H1 (cell line): Measurements from ENCODE around the gene YPEL4. TPM values are rescaled to one million over a fixed set of nuclear protein-coding genes. Genes with fewer than 3 reads are reported as not detected.

Experiments
- CHD1 ChIP-seq: IDR thresholded peaks from 2 replicates; pipeline ENCODE4 v1.6.1; 2012; ENCODE audit warnings: low read depth, low read length, improper control_type of control experiment
- KDM1A ChIP-seq: fragments of 200-600, 300-600 bp; sonication (generic); IDR thresholded peaks from 2 replicates; pipeline ENCODE4 v1.7.1; 2016; ENCODE audit warnings: mild to moderate bottlenecking, low read length, borderline replicate concordance
- ZNF274 ChIP-seq: IDR thresholded peaks from 2 replicates; pipeline ENCODE4 v1.7.0; 2012; ENCODE audit warnings: low read length, borderline replicate concordance; ENCODE audit errors: extremely low read depth
- polyA plus RNA-seq, 7 experiments: library from polyadenylated mRNA; depleted of rRNA in 3 of 7; stranded (reverse) in 5 of 7; unstranded in 2 of 7; fragments of >200 nt in 5 of 7; fragments of 200-250 nt in 2 of 7; gene quantifications; 1 replicate in 5 of 7; 2 replicates in 1 of 7; 4 replicates in 1 of 7; pipeline versions ENCODE4 v1.2.1 to v1.2.3, GENCODE V29; 2011 to 2013; ENCODE audit warnings: missing spikeins in 2 of 7, mixed read lengths in 2 of 7
- total RNA-seq: library from RNA; stranded (reverse); fragmentation: NEBNext Ultra II Directional; extraction: Animal tissue kit (Norgen Biotek cat#: 25700); gene quantifications from 2 replicates; pipeline ENCODE4 v1.2.1, GENCODE V29; 2021

The YPEL4 gene
- total and polyA plus RNA-seq, 2 of the 8 experiments (the other 6 are each of a cell fraction or from before 2014, with no cell fraction given) = 0.13 to 0.38 TPM

DNA sequence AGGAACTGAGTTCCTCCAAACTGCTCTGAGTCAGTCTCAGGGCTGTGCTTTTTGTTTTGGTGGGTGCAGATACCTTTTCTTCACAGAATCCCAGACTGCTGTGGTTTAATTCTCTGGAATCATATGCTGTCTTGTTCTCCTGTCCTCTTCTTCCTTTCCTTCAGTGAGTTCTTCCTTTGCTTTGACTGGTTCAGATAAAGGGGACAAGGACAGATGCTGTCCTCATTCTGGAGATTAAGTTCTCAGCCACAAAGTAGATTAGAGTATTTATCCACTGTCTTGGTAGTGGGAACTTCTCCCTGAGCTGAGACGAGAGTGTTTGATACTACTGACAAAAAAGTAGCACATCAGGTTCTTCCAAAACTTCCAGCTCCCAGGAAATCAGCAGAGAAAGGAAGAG lies 31.5 kb upstream of the YPEL4 start (continued):
- TF ChIP-seq ZNF274 (no peak), CHD1 (no peak), KDM1A (no peak)
